AG09309 (cell line): ENCODE data around the gene NLGN1.
A peak's percentile ranks its signal among the peaks of the same experiment; 100 is the strongest.

Experiments
- DNase-seq: peaks from one replicate; pipeline ENCODE4 v3.0.0-alpha.2; 2010; ENCODE audit warnings: low read depth
- H3K4me3 ChIP-seq: 2 replicates; pipeline ENCODE4 v1.5.1; 2011; ENCODE audit warnings: mild to moderate bottlenecking, low read depth, low read length, moderate library complexity; ENCODE audit not compliant: control insufficient read depth
- TF ChIP-seq, protein P1 (sequence below): IDR thresholded peaks from 2 replicates; pipeline ENCODE4 v1.5.1; 2011; ENCODE audit warnings: mild to moderate bottlenecking, low read depth, low read length, inconsistent platforms; ENCODE audit not compliant: insufficient read depth, control insufficient read depth; ENCODE audit errors: missing control alignments

NLGN1 gene

DNA sequence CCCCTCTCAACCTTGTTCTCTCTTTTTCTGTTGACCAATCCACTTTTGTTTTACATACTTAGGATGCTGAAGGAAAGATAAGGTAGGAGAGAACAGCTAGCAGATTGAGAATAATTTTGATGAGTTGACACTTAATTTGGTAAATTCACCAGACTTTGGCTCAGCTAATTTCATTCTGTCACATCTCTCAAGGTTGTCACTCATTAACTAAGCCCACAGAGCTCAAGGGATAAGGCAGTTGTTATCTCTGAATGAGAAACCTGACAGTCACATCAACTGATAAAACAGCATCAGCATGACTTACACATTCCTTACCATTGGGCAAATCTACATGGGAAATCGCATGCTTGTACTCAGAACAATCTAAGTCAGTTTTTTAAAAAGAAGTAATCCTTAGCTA lies 591.4 kb downstream of the NLGN1 start:
- H3K4me3 ChIP-seq: no peak overlapping the region
- no peak for DNase-seq
- TF ChIP-seq, protein P1, sequence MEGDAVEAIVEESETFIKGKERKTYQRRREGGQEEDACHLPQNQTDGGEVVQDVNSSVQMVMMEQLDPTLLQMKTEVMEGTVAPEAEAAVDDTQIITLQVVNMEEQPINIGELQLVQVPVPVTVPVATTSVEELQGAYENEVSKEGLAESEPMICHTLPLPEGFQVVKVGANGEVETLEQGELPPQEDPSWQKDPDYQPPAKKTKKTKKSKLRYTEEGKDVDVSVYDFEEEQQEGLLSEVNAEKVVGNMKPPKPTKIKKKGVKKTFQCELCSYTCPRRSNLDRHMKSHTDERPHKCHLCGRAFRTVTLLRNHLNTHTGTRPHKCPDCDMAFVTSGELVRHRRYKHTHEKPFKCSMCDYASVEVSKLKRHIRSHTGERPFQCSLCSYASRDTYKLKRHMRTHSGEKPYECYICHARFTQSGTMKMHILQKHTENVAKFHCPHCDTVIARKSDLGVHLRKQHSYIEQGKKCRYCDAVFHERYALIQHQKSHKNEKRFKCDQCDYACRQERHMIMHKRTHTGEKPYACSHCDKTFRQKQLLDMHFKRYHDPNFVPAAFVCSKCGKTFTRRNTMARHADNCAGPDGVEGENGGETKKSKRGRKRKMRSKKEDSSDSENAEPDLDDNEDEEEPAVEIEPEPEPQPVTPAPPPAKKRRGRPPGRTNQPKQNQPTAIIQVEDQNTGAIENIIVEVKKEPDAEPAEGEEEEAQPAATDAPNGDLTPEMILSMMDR: no peak

DNA sequence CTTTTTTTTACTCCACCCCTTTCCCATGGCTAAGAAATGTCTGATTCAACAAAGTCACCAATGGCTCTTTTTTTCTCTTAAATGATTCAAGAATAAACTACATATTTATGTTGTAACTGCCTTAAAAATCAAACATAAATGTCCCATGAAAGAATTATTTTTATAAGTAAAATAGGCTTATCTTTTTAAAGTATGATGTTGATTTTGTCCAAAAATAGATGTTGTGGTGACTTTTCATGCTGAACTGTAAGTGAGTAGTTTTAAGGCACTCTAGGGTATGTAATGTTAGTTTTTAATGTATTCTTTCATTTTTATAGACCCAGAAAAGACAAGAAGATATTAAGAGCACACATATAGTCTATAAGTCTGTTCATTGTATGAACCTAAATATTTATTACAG lies 594.9 kb downstream of the NLGN1 start:
- DNase-seq: no peak
- TF ChIP-seq, protein P1: no peak
- H3K4me3 ChIP-seq: no peak overlapping the region

DNA sequence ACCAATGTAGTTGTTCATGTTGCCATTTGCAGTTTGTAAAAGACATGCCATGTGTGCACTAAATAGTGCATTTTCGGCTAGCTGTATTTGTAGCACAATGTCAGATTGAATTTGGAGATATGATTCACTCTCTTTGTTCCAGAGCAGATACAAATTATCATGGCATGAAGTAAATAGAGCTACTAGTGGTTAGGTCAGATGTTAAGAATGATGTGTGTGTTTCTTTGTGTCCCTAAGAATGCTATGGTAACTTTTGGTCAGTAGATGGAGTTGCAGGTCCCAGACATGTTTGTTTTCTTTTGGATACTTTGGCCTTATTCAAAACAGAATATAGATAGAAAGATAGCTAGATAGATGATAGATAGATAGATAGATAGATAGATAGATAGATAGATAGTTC lies 595.8 kb downstream of the NLGN1 start:
- TF ChIP-seq, protein P1: peak; percentile 45
- H3K4me3 ChIP-seq: no peak overlapping the region
- peak; percentile 67 for DNase-seq

DNA sequence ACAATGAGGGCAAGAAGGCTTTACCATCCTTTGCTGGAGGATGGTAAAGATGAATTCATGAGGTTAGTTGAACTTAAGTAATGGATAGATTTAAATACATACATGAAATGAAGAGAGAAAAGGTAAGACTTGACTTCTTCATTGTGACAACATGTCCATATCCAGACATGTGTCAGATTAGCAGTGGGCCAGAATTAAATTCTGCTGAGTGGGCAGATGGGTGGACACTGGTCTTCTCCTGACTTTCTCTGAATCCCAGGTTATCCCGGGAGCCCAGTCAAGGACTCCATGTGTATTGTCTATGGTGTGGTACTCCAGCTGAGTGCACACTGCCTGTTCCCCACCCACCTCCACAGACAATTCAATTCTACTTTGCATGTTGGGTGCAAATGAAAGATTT lies 603.1 kb downstream of the NLGN1 start:
- DNase-seq: no peak
- TF ChIP-seq, protein P1: no peak
- H3K4me3 ChIP-seq: no peak overlapping the region

DNA sequence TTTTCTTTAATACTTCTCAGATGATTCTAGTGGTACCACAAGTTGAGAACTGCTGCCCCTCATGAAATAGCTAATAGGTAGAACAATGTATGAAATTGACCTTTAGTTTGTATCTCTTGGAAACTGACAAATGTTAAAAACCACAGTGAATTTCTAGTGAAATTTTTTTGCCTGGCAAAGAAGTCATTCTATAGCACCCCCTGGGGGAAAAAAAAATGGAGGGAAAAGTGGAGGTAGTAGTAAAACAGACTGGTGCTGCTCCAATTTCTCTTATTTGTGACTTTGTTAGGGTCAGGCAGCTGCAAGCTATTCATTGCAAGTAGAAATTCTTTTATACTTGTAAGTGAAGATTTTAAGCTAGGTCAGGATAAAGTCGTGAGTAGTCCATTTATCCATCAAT lies 605.0 kb downstream of the NLGN1 start:
- TF ChIP-seq, protein P1: peak; percentile 37
- DNase-seq: no peak

DNA sequence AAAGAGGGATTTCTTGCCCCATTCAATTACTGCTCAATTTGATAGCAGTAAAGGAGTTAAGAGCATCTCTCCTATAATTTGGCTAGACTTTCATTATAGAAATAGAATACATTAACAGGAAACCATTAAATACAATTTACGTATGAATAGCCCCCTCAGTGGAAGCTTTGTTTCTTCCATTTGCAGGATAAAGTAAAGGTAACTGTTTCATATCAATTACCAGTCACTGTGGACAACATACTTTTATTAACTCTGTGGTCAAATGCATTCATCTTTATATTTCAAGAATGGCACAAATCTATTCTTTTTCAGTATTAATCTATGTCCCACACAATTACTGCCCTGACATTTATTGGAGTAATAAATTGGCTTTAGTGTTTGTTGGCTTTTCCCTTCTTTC lies 613.4 kb downstream of the NLGN1 start:
- no peak for DNase-seq
- TF ChIP-seq, protein P1: no peak
- no peak overlapping the region for H3K4me3 ChIP-seq

More for the DNA sequence above, 605.0 kb downstream of the NLGN1 start:
- H3K4me3 ChIP-seq: no peak overlapping the region

DNA sequence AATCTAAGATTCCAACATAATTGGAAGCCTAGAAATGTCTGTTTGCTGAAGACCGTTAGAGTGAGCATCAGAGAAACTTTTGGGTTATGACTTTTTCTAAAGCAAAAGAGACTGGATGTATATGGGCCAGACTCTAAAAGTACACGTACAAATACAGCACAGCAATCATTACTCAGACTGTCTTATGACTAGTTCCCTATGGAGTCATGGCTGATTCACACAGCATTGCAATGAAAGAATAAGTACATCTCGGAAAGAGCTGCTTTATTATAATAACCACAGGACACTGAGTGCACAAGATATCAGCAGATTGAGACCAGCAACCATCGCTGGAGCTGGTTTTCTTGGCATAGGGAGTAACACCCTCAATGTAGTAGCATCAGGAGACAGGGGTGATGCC lies 618.6 kb downstream of the NLGN1 start:
- H3K4me3 ChIP-seq: no peak overlapping the region
- TF ChIP-seq, protein P1: no peak
- DNase-seq: peak; percentile 46
